SJCRH30 (cell line): ENCODE results near the gene LGR6. TPM values are rescaled to one million over a fixed set of nuclear protein-coding genes. Genes with fewer than 3 reads are reported as not detected.
"Not testable (repeated sequence)": the region's sequence is repeated elsewhere in the genome, so short reads cannot be mapped to it uniquely, and the experiment has no call there.

Source experiments
- DNase-seq, 2 experiments: peaks; one replicate each; pipeline ENCODE4 v3.0.0-alpha.2; 2015 to 2020
- H3K27ac ChIP-seq: fragments of 250-450 bp; sonication (Bioruptor Pico); 2 replicates; pipeline ENCODE4 v1.5.1; 2020; ENCODE audit warnings: mild to moderate bottlenecking, moderate library complexity
- H3K27me3 ChIP-seq: fragments of 250-450 bp; sonication (Bioruptor Pico); 2 replicates; pipeline ENCODE4 v1.5.1; 2020; ENCODE audit warnings: mild to moderate bottlenecking, moderate library complexity
- H3K36me3 ChIP-seq: fragments of 250-450 bp; sonication (Bioruptor Pico); 2 replicates; pipeline ENCODE4 v1.5.1; 2020; ENCODE audit warnings: mild to moderate bottlenecking, moderate library complexity
- H3K4me1 ChIP-seq: fragments of 250-450 bp; sonication (Bioruptor Pico); 2 replicates; pipeline ENCODE4 v1.5.1; 2020; ENCODE audit warnings: mild to moderate bottlenecking, moderate library complexity
- H3K4me3 ChIP-seq: fragments of 250-450 bp; sonication (Bioruptor Pico); 2 replicates; pipeline ENCODE4 v1.5.1; 2020; ENCODE audit warnings: mild to moderate bottlenecking, moderate library complexity
- H3K9me3 ChIP-seq: fragments of 250-450 bp; sonication (Bioruptor Pico); replicated peaks from 2 replicates; pipeline ENCODE4 v1.5.1; 2020; ENCODE audit warnings: mild to moderate bottlenecking, moderate library complexity
- total RNA-seq: library from RNA; depleted of rRNA; stranded (reverse); fragments of >200 nt; shearing (Covaris generic); gene quantifications from 2 replicates; pipeline ENCODE4 v1.2.3, GENCODE V29; 2014

LGR6 gene
- total RNA-seq, 1 experiment from 2014 or later = not detected

DNA sequence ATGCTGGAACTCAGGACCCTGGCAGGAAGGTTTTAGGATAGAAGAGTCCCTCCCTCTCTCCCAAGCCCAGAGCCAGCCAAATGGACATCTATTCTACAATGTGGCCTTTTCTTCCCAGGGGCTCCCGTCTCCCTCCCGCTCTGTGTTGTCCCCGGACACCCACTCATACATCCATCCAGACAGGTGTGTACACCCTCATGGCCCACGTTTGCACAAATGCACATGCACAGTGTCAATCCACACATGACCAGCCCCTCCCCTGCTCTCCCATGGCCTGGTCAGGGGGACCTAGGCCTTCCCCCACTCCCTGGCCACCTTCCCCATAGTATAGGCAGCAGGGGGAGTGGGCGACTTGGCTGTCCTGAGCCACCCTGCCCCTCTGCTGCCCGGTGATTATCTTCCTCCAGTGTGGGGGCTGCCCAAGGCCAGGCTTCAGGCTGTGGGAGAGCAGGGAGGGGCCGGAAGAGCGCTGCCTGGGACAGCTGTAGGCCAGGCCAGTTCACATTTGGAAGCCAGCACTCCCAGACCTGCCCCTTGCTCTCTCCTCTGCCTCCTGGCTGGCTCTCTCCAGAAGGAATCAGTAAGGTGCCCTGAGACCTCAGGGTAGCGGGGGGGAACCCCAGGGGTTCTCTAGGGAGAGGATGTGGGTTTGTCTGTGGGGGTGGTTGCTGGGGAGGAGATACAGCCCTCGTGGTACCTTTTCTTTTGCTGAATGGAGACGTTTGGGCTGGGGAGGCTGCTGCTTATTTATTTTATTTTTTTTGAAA is 29.1 kb upstream of the LGR6 start:
- peak in 1 of 2 experiments; percentile 32 for DNase-seq
- peaks cover 40% of the 10 kb centered on the region for H3K27me3 ChIP-seq
- no peaks in the 10 kb centered on the region for H3K9me3 ChIP-seq
- H3K4me1 ChIP-seq = peaks cover 4% of the 10 kb centered on the region; the same call in 1 of the 2 replicates
- H3K36me3 ChIP-seq = no peaks in the 10 kb centered on the region
- no peak overlapping the region for H3K4me3 ChIP-seq
- no peak overlapping the region for H3K27ac ChIP-seq

GRCh38 chr1:202165267-202165941 is 28.2 kb upstream of the LGR6 start:
- DNase-seq = no peak
- H3K36me3 ChIP-seq = no peaks in the 10 kb centered on the region
- no peak overlapping the region for H3K27ac ChIP-seq
- no peak overlapping the region for H3K4me3 ChIP-seq
- no peaks in the 10 kb centered on the region for H3K9me3 ChIP-seq
- no peaks in the 10 kb centered on the region for H3K4me1 ChIP-seq
- H3K27me3 ChIP-seq = peaks cover 44% of the 10 kb centered on the region

DNA sequence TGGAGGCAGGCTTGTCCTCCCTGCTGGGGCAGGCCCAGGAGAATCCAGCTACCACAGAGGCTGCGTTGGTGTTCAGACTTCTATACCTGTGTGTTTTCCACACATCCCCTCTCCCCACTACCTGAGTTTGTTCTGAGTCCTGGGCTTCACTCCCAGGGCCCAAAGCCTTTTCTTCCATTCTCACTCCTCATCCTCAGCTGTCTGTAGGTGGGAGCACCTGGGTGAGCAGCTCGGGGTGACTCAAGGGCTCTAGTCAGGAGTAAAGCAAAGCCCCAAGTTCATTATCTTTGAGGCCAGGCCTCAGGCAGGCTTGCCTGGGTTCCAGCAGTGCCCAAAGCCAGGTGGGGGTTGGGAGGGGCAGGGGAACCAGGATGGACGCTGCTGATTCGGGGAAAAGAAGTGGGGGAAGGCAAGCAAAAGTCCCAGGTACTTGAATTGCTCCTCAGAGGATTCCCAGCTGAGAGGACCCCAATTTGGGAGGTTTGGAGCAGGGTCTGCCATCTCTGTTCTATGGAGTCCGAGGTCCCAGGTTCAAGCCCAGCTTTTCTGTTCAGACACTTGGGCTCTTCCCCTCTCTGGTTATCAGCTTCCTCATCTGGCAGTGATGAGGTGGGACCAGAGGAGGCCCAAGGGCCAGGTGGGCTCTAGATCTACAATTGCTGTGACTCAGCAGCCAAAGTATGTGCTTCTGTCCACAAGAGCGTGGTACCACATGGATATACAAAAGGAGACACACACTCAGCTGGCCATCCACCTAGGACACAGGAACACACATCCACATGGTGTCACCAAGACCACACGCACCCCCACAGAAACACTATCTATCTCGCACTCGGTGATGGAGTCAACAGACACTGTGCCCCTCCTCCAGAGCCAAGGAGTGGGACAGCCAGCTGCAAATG is 27.4 kb upstream of the LGR6 start:
- Histone ChIP-seq H3K27ac (no peak overlapping the region), H3K27me3 (peaks cover 36% of the 10 kb centered on the region), H3K9me3 (no peaks in the 10 kb centered on the region), H3K36me3 (no peaks in the 10 kb centered on the region), H3K4me3 (no peak overlapping the region), H3K4me1 (no peaks in the 10 kb centered on the region)
- DNase-seq = no peak

- H3K36me3 ChIP-seq, DNase-seq, H3K4me1 ChIP-seq, H3K27ac ChIP-seq, H3K4me3 ChIP-seq, H3K9me3 ChIP-seq: not testable (repeated sequence)
- H3K27me3 ChIP-seq = peaks cover 28% of the 10 kb centered on the region
These were observed 26.5 kb upstream of the LGR6 start for GRCh38 chr1:202167054-202167453.

DNA sequence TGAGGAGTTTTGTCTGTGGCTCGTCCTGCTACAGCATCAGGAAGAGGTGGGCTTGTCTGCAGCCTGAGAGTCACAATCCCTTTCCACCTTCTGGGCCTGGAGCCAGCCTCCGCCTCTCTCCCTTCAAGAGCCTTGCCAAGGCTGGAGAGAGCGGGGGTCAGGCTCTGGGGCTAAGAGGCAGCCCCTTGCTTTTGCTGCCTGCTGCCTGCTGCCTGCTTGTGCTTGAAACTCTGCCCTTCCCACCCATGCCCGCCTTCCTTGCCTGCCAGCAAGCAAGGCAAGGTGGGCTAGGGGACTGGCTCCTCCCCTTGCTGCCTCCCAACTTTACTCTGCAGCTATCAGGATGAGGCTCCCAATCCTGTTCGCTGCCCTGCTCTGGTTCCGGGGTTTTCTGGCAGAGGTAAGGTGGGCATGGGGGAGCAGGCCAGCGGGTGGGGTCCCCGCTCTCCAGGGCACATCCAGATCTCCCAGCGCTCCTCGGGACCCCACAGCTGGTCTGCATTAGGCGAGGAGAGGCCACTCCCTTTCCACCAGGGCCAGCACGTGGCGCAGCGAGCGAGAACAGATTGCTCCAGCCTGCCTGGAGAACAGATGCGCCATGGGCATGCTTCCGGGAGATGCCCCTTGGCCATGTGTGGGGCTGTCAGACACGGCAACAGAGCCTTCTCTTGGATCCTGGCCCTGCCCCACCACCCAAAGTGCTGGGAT is 25.7 kb upstream of the LGR6 start:
- Histone ChIP-seq H3K4me1 (no peaks in the 10 kb centered on the region), H3K4me3 (peak overlapping the region; percentile 23), H3K27me3 (peaks cover 27% of the 10 kb centered on the region), H3K36me3 (no peaks in the 10 kb centered on the region), H3K9me3 (no peaks in the 10 kb centered on the region), H3K27ac (no peak overlapping the region)
- DNase-seq = peak; percentile 51 to 57

- no peak for DNase-seq
- Histone ChIP-seq H3K36me3 (no peaks in the 10 kb centered on the region), H3K9me3 (no peaks in the 10 kb centered on the region), H3K4me1 (no peaks in the 10 kb centered on the region), H3K27me3 (peaks cover 24% of the 10 kb centered on the region), H3K27ac (no peak overlapping the region), H3K4me3 (no peak overlapping the region)
These were observed 24.7 kb upstream of the LGR6 start for GRCh38 chr1:202168861-202169260.

GRCh38 chr1:202170726-202171125 is 22.9 kb upstream of the LGR6 start:
- H3K4me3 ChIP-seq = no peak overlapping the region
- DNase-seq = no peak
- no peaks in the 10 kb centered on the region for H3K4me1 ChIP-seq
- no peaks in the 10 kb centered on the region for H3K9me3 ChIP-seq
- peaks cover 21% of the 10 kb centered on the region for H3K27me3 ChIP-seq
- no peaks in the 10 kb centered on the region for H3K36me3 ChIP-seq
- no peak overlapping the region for H3K27ac ChIP-seq

DNA sequence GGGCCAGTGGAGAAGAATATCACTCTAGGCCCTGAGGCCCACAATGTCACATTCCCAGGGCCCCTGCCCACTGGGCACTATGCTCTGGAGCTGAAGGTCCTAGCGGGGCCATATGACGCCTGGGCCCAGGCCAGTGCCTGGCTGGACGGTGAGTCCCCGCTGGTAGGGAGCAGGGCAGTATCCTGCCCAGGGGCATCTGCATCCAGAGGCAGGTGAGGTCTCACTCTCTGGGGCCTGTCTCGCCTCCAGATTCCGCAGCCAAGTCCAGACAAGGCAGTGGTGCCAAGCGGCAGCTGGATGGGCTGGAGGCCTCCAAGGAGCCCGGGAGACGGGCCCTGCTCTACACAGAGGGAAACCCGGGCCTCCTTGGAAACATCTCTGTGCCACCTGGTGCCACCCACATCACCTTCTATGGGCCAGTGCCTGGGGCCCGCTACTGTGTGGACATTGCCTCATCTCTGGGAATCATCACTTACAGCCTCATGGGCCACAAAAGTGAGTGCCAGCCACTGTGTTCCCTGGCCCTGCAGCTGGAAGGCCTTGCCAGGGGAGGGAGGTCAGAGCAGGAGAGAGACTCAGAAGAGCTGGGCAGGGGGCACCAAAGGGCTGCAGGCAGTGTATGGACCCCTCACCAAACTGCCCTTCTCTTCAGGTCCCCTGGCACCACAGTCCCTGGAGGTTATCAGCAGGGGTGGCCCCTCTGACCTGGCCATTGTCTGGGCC is 22.1 kb upstream of the LGR6 start:
- no peak for DNase-seq
- H3K36me3 ChIP-seq = no peaks in the 10 kb centered on the region
- H3K27me3 ChIP-seq = peaks cover 14% of the 10 kb centered on the region; the same call in 1 of the 2 replicates
- H3K9me3 ChIP-seq = no peaks in the 10 kb centered on the region
- no peak overlapping the region for H3K4me3 ChIP-seq
- H3K4me1 ChIP-seq = no peaks in the 10 kb centered on the region
- H3K27ac ChIP-seq = no peak overlapping the region

DNA sequence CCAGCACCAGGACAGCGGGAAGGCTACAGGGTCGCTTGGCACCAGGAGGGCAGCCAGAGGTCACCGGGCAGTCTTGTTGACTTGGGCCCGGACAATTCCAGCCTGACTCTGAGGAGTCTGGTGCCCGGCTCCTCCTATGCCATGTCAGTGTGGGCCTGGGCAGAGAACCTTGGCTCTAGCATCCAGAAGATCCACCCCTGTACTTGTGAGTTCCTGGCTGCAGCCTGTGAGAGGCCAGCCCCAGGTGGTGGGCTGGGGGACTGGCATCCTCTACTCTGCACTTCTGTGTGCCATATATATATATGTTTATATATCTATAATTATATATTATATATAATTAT is 21.6 kb upstream of the LGR6 start:
- no peaks in the 10 kb centered on the region for H3K36me3 ChIP-seq
- DNase-seq = no peak
- H3K4me3 ChIP-seq = no peak overlapping the region
- no peaks in the 10 kb centered on the region for H3K9me3 ChIP-seq
- H3K27ac ChIP-seq = no peak overlapping the region
- no peaks in the 10 kb centered on the region for H3K4me1 ChIP-seq
- H3K27me3 ChIP-seq = peaks cover 18% of the 10 kb centered on the region; the same call in 1 of the 2 replicates

- no peak for DNase-seq
- H3K9me3 ChIP-seq = no peaks in the 10 kb centered on the region
- H3K27ac ChIP-seq = no peak overlapping the region
- no peak overlapping the region for H3K4me3 ChIP-seq
- peaks cover 20% of the 10 kb centered on the region; the same call in 1 of the 2 replicates for H3K27me3 ChIP-seq
- H3K36me3 ChIP-seq = no peaks in the 10 kb centered on the region
- no peaks in the 10 kb centered on the region for H3K4me1 ChIP-seq
These were observed 19.6 kb upstream of the LGR6 start for GRCh38 chr1:202173993-202174392.

GRCh38 chr1:202176949-202177927 is 16.4 kb upstream of the LGR6 start:
- no peaks in the 10 kb centered on the region for H3K4me1 ChIP-seq
- DNase-seq = no peak
- H3K9me3 ChIP-seq = no peaks in the 10 kb centered on the region
- H3K27me3 ChIP-seq = peaks cover 32% of the 10 kb centered on the region; the same call in 1 of the 2 replicates
- H3K4me3 ChIP-seq = no peak overlapping the region
- H3K36me3 ChIP-seq = no peaks in the 10 kb centered on the region
- no peak overlapping the region for H3K27ac ChIP-seq

DNA sequence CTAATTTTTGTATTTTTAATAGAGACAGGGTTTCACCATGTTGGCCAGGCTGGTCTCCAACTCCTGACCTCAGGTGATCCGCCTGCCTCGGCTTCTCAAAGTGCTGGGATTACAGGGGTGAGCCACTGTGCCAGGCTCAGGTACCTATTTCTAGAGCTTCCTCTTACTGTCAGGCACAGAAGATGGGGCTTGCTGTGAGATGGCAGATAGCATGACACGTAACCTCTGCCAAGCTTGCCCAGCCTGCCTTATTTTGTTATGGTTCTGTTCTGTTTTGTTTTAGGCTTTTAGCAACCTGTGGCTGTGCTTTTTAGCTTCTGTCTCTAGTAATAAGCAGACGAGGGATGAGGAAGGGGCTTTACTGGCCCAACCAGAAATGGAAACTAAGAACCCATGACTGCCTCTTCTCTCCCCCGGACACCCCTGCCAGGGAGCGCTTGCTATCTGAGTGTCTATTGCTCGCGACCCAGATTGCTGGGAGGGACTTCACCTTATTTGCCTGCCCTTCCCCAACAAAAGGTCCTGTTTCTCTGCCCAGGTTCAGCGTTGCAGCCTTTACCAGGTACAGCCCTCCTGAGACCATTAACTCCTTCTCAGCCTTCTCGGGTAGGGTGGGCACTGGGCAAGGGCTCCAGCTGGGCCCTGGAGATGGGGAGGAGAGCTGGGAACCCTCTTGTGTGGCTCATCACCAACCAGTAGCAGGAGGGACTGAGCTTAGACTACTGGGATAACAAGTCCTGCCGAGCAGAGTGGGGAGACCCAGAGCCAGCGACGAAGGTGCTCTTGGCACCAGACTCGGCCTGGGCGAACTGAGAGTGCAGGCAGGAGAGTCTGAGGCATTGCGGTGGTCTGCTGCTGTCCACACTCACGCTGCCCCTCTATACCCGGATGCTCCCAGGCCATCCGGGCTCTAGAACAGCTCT is 13.5 kb upstream of the LGR6 start:
- Histone ChIP-seq H3K36me3 (no peaks in the 10 kb centered on the region), H3K4me1 (no peaks in the 10 kb centered on the region), H3K4me3 (no peak overlapping the region), H3K27me3 (peaks cover 37% of the 10 kb centered on the region; the same call in 1 of the 2 replicates), H3K27ac (no peak overlapping the region), H3K9me3 (no peaks in the 10 kb centered on the region)
- DNase-seq = no peak
